Neuronal stem cell (in vitro differentiated cells): ENCODE results near the gene ZNF773.
"Not testable (repeated sequence)": the region's sequence is repeated elsewhere in the genome, so short reads cannot be mapped to it uniquely, and the experiment has no call there.

ENCODE experiments used
- DNase-seq: peaks from one replicate; pipeline ENCODE4 v3.0.0-alpha.2; 2013; ENCODE audit warnings: low spot score
- H2AFZ ChIP-seq: one replicate; pipeline ENCODE4 v1.6.1; 2013; ENCODE audit warnings: mild to moderate bottlenecking, low read length, inconsistent platforms
- H2AK5ac ChIP-seq: 2 replicates; pipeline ENCODE4 v1.6.1; 2013; ENCODE audit warnings: low read depth, mild to moderate bottlenecking, inconsistent platforms, low read length, moderate library complexity, mixed read lengths
- H2BK120ac ChIP-seq: 2 replicates; pipeline ENCODE4 v1.6.1; 2013; ENCODE audit warnings: low read depth, mild to moderate bottlenecking, inconsistent platforms, low read length, moderate library complexity, mixed read lengths
- H2BK12ac ChIP-seq: one replicate; pipeline ENCODE4 v1.6.1; 2013; ENCODE audit warnings: low read length, inconsistent platforms
- H2BK15ac ChIP-seq: 2 replicates; pipeline ENCODE4 v1.6.1; 2013; ENCODE audit warnings: mild to moderate bottlenecking, low read length, inconsistent platforms, mixed read lengths
- H2BK5ac ChIP-seq: one replicate; pipeline ENCODE4 v1.6.1; 2013; ENCODE audit warnings: inconsistent platforms, mild to moderate bottlenecking, low read length, moderate library complexity
- H3K14ac ChIP-seq: one replicate; pipeline ENCODE4 v1.6.1; 2013; ENCODE audit warnings: low read length, inconsistent platforms
- H3K18ac ChIP-seq: 2 replicates; pipeline ENCODE4 v1.6.1; 2013; ENCODE audit warnings: low read length, inconsistent platforms
- H3K23ac ChIP-seq: 2 replicates; pipeline ENCODE4 v1.6.1; 2013; ENCODE audit warnings: low read depth, mild to moderate bottlenecking, mixed read lengths, low read length, inconsistent platforms; ENCODE audit not compliant: poor library complexity
- H3K27ac ChIP-seq: replicated peaks from 3 replicates; pipeline ENCODE4 v1.5.1; 2013; ENCODE audit warnings: low read length, inconsistent platforms
- H3K27me3 ChIP-seq, 3 experiments: 2 replicates each; pipeline ENCODE4 v1.6.1; 2013; ENCODE audit warnings: low read length in 3 of 3, mild to moderate bottlenecking in 2 of 3, inconsistent platforms in 1 of 3, low read depth in 1 of 3, mixed read lengths in 1 of 3, moderate library complexity in 1 of 3; ENCODE audit not compliant: control insufficient read depth in 3 of 3, insufficient read depth in 3 of 3
- H3K36me3 ChIP-seq, 2 donors: replicated peaks in 1 of 2; 2 replicates each; pipeline ENCODE4 v1.6.1; 2013; ENCODE audit warnings: low read length in 2 of 2; ENCODE audit not compliant: control insufficient read depth in 2 of 2, insufficient read depth in 2 of 2
- H3K4ac ChIP-seq: 2 replicates; pipeline ENCODE4 v1.6.1; 2013; ENCODE audit warnings: inconsistent platforms, mild to moderate bottlenecking, low read length, moderate library complexity
- H3K4me1 ChIP-seq, 2 donors: 1 replicate in 1 of 2; 2 replicates in 1 of 2; pipeline ENCODE4 v1.6.1; 2013; ENCODE audit warnings: low read length in 2 of 2, low read depth in 1 of 2; ENCODE audit not compliant: control insufficient read depth in 2 of 2, insufficient read depth in 1 of 2
- H3K4me2 ChIP-seq: one replicate; pipeline ENCODE4 v1.6.1; 2013; ENCODE audit warnings: mild to moderate bottlenecking, low read length, inconsistent platforms; ENCODE audit not compliant: insufficient read depth, poor library complexity, severe bottlenecking
- H3K4me3 ChIP-seq, 2 donors: 2 replicates each; pipeline ENCODE4 v1.5.1; 2013; ENCODE audit warnings: low read length in 2 of 2, mild to moderate bottlenecking in 2 of 2, inconsistent platforms in 1 of 2, moderate library complexity in 1 of 2
- H3K79me1 ChIP-seq: one replicate; pipeline ENCODE4 v1.6.1; 2013; ENCODE audit warnings: low read depth, mild to moderate bottlenecking, inconsistent platforms, low read length, moderate library complexity
- H3K9ac ChIP-seq: one replicate; pipeline ENCODE4 v1.6.1; 2013; ENCODE audit warnings: mild to moderate bottlenecking, low read depth, low read length, inconsistent platforms; ENCODE audit not compliant: poor library complexity
- H3K9me3 ChIP-seq, 2 donors: replicated peaks in 1 of 2; 2 replicates each; pipeline versions ENCODE3 to v1.6.1; 2013; ENCODE audit warnings: low read length in 2 of 2, mild to moderate bottlenecking in 2 of 2, inconsistent platforms in 1 of 2, low read depth in 1 of 2, mixed read lengths in 1 of 2, moderate library complexity in 1 of 2; ENCODE audit not compliant: control insufficient read depth in 2 of 2, insufficient read depth in 1 of 2
- H4K8ac ChIP-seq: one replicate; pipeline ENCODE4 v1.6.1; 2013; ENCODE audit warnings: low read depth, mild to moderate bottlenecking, inconsistent platforms, low read length, moderate library complexity
- H4K91ac ChIP-seq: one replicate; pipeline ENCODE4 v1.6.1; 2013; ENCODE audit warnings: low read length, low read depth, mild to moderate bottlenecking, inconsistent platforms; ENCODE audit not compliant: poor library complexity
- WGBS, 2 donors: extraction: QIAGEN DNeasy Blood & Tissue Kit; methylation state at CpG; one replicate each; pipeline ENCODE4 v1.1.7; 2013; ENCODE audit warnings: missing lambda C conversion rate in 2 of 2, mixed read lengths in 1 of 2; ENCODE audit not compliant: insufficient read length in 2 of 2, insufficient replicate concordance in 1 of 2; ENCODE audit errors: extremely low coverage in 2 of 2; 5-methylcytosine and 5-hydroxymethylcytosine counted together

ZNF773 gene

GRCh38 chr19:57473646-57474045 is 26.1 kb upstream of the ZNF773 start:
- Histone ChIP-seq H3K9ac (no peak overlapping the region), H3K18ac (no peak overlapping the region), H3K36me3 (peaks cover 43 to 76% of the 10 kb centered on the region in 2 donors), H3K4me2 (no peak overlapping the region), H2BK120ac (no peak overlapping the region), H2BK12ac (no peak overlapping the region), H4K8ac (no peak overlapping the region), H3K4me1 (peaks cover 1 to 7% of the 10 kb centered on the region in 2 donors), H4K91ac (no peak overlapping the region), H3K4me3 (no peak overlapping the region), H3K23ac (no peak overlapping the region), H3K27ac (no peak overlapping the region), H3K79me1 (peaks cover 5% of the 10 kb centered on the region), H2BK15ac (no peak overlapping the region), H3K9me3 (peaks cover 55 to 78% of the 10 kb centered on the region in 2 donors), H2AK5ac (no peak overlapping the region), H3K27me3 (no peaks in the 10 kb centered on the region), H3K14ac (no peak overlapping the region), H3K4ac (no peak overlapping the region), H2BK5ac (no peak overlapping the region), H2AFZ (no peak overlapping the region)
- no peak for DNase-seq
- WGBS, 2 donors = no CpG with 5 or more reads among the region's 4 CpGs

GRCh38 chr19:57477191-57478008 is 22.3 kb upstream of the ZNF773 start, which contains the start of gene ZNF772:
Gene ZNF772, minus strand, starts transcription at chr19:57477566. Its CDS starts 257 bp downstream, at chr19:57477309.
- Histone ChIP-seq H2BK12ac (no peak within 1 kb of the TSS), H3K4ac (no peak within 1 kb of the TSS), H4K8ac (no peak within 1 kb of the TSS), H2AFZ (peak within 1 kb of the TSS; percentile 89), H3K4me2 (peak within 1 kb of the TSS; percentile 62), H3K18ac (peak within 1 kb of the TSS; percentile 95), H3K79me1 (peaks cover 5% of the 10 kb centered on the region), H3K4me3 (peak within 1 kb of the TSS; percentile 78 to 82), H2AK5ac (peak within 1 kb of the TSS; percentile 20), H3K27ac (peak within 1 kb of the TSS; percentile 37), H3K9me3 (peaks cover 44 to 51% of the 10 kb centered on the region in 2 donors), H3K27me3 (peaks cover 0 to 2% (median 0%) of the 10 kb centered on the region in 3 experiments), H2BK5ac (peak within 1 kb of the TSS; percentile 72), H3K9ac (peak within 1 kb of the TSS; percentile 91), H3K4me1 (peaks cover 1 to 7% of the 10 kb centered on the region in 2 donors), H3K23ac (peak within 1 kb of the TSS; percentile 52), H3K36me3 (peaks cover 37 to 43% of the 10 kb centered on the region in 2 donors), H3K14ac (no peak within 1 kb of the TSS), H2BK15ac (no peak within 1 kb of the TSS), H4K91ac (no peak within 1 kb of the TSS), H2BK120ac (no peak within 1 kb of the TSS)
- peak; percentile 92 for DNase-seq
- no CpG with 5 or more reads among the region's 38 CpGs for WGBS, 2 donors

- Histone ChIP-seq H3K9ac (peak within 1 kb of the TSS; percentile 85), H3K4me2 (peak within 1 kb of the TSS; percentile 56), H3K23ac (peak within 1 kb of the TSS; percentile 98), H3K36me3 (peaks cover 14 to 32% of the 10 kb centered on the region in 2 donors), H3K4me3 (peak within 1 kb of the TSS; percentile 88 to 98), H3K18ac (peak within 1 kb of the TSS; percentile 86), H2AFZ (peak within 1 kb of the TSS; percentile 94), H3K9me3 (peaks cover 10 to 16% of the 10 kb centered on the region in 2 donors)
- H3K4me1 ChIP-seq, H3K27ac ChIP-seq, H2AK5ac ChIP-seq, H3K27me3 ChIP-seq, H3K79me1 ChIP-seq, H2BK5ac ChIP-seq, H3K14ac ChIP-seq, H2BK15ac ChIP-seq, H2BK120ac ChIP-seq, H3K4ac ChIP-seq, H2BK12ac ChIP-seq, H4K91ac ChIP-seq, H4K8ac ChIP-seq: not testable (repeated sequence)
- no CpG with 5 or more reads among the region's 69 CpGs for WGBS, 2 donors
- DNase-seq = peak; percentile 79
Measured at GRCh38 chr19:57487477-57488298, 12.1 kb upstream of the ZNF773 start, which contains the start of gene ZNF419. Gene ZNF419, plus strand, starts transcription at chr19:57487750. Its CDS starts 201 bp downstream, at chr19:57487951.

GRCh38 chr19:57488299-57488644 is 11.5 kb upstream of the ZNF773 start:
- not testable (repeated sequence) for H3K18ac ChIP-seq, H3K14ac ChIP-seq, H2AK5ac ChIP-seq, H3K4me1 ChIP-seq, H3K27me3 ChIP-seq, H3K4me2 ChIP-seq, H3K9ac ChIP-seq, H2BK15ac ChIP-seq, H2AFZ ChIP-seq, H2BK120ac ChIP-seq, H3K4ac ChIP-seq, H3K27ac ChIP-seq, H3K79me1 ChIP-seq, H4K8ac ChIP-seq, DNase-seq, H3K23ac ChIP-seq, H4K91ac ChIP-seq, H2BK5ac ChIP-seq, H2BK12ac ChIP-seq
- Histone ChIP-seq H3K9me3 (peaks cover 10 to 22% of the 10 kb centered on the region in 2 donors), H3K36me3 (peaks cover 16 to 38% of the 10 kb centered on the region in 2 donors), H3K4me3 (peak overlapping the region in 1 of 2 donors; percentile 50)
- WGBS, 2 donors = no CpG with 5 or more reads among the region's 1 CpG
